HG02763 (cell line): ENCODE measurements around the gene DDX23.

Source experiments
- ATAC-seq: cut with Tn5 transposase; IDR thresholded peaks from one replicate; pipeline ENCODE4 v1.9.1; 2021; ENCODE audit warnings: mild to moderate bottlenecking, moderate library complexity; ENCODE audit not compliant: unreplicated experiment

Gene DDX23

GRCh38 chr12:48824905-48825304, 27.1 kb downstream of the DDX23 start:
- no peak for ATAC-seq

- no peak for ATAC-seq
These were observed 27.9 kb downstream of the DDX23 start for GRCh38 chr12:48824112-48824511.

GRCh38 chr12:48823281-48823680, 28.7 kb downstream of the DDX23 start:
- ATAC-seq: no peak

GRCh38 chr12:48822711-48823110, 29.3 kb downstream of the DDX23 start:
- ATAC-seq: no peak

- no peak for ATAC-seq
These were observed 29.8 kb downstream of the DDX23 start for GRCh38 chr12:48822139-48822538.

GRCh38 chr12:48819986-48820725, 31.8 kb downstream of the DDX23 start:
- no peak for ATAC-seq

- ATAC-seq: no peak
These were observed 33.0 kb downstream of the DDX23 start for GRCh38 chr12:48818831-48819590.

- no peak for ATAC-seq
These were observed 33.8 kb downstream of the DDX23 start, which contains the start of gene CACNB3 for GRCh38 chr12:48817873-48818830. CACNB3 (plus strand) TSS chr12:48818496; CDS start chr12:48818930, 434 bp downstream.

- ATAC-seq: no peak
These were observed 35.7 kb downstream of the DDX23 start for GRCh38 chr12:48816143-48816854.

- peak; percentile 11 for ATAC-seq
These were observed 36.5 kb downstream of the DDX23 start for GRCh38 chr12:48815126-48816110.

- peak; percentile 79 for ATAC-seq
These were observed 37.5 kb downstream of the DDX23 start for GRCh38 chr12:48814262-48815125.

GRCh38 chr12:48813465-48814261, 38.3 kb downstream of the DDX23 start:
- no peak for ATAC-seq

- ATAC-seq: no peak
These were observed 39.6 kb downstream of the DDX23 start for GRCh38 chr12:48812389-48812788.

- no peak for ATAC-seq
These were observed 40.4 kb downstream of the DDX23 start for GRCh38 chr12:48811437-48812090.

GRCh38 chr12:48810903-48811431, 41.0 kb downstream of the DDX23 start:
- ATAC-seq: no peak

- no peak for ATAC-seq
These were observed 44.0 kb downstream of the DDX23 start for GRCh38 chr12:48807981-48808380.

GRCh38 chr12:48803675-48804074, 48.3 kb downstream of the DDX23 start:
- ATAC-seq: no peak
